HepG2 (cell line): ENCODE data around the gene LYZL1. TPM values are rescaled to one million over a fixed set of nuclear protein-coding genes. Genes with fewer than 3 reads are reported as not detected.

Experiments used
- ARID3A ChIP-seq: IDR thresholded peaks from 2 replicates; pipeline ENCODE4 v1.6.1; 2012; ENCODE audit warnings: low read depth, low read length, improper control_type of control experiment
- ELF3 ChIP-seq: IDR thresholded peaks from 2 replicates; pipeline ENCODE4 v1.6.1; 2016; ENCODE audit warnings: missing genetic modification reagents, missing compliant biosample characterization
- ERF ChIP-seq: IDR thresholded peaks from 2 replicates; pipeline ENCODE4 v1.6.1; 2018; ENCODE audit warnings: missing biosample characterization, missing genetic modification reagents
- HNRNPK ChIP-seq: fragments of 200-400 bp; formaldehyde crosslinking; IDR thresholded peaks from 2 replicates; pipeline ENCODE4 v1.6.1; 2018; ENCODE audit warnings: low read length, low read depth, moderate library complexity, mild to moderate bottlenecking; ENCODE audit not compliant: poor library complexity, severe bottlenecking
- IRF2 ChIP-seq: IDR thresholded peaks from 2 replicates; pipeline ENCODE4 v1.6.1; 2018; ENCODE audit warnings: missing genetic modification reagents, missing compliant biosample characterization
- KDM2A ChIP-seq: sonication (generic); formaldehyde crosslinking; IDR thresholded peaks from 2 replicates; pipeline ENCODE4 v1.4.0; 2020; ENCODE audit warnings: low read depth, missing genetic modification reagents, borderline replicate concordance
- KLF16 ChIP-seq, 2 experiments: sonication (generic) in 1 of 2; formaldehyde crosslinking in 1 of 2; IDR thresholded peaks; 2 replicates each; pipeline versions ENCODE4 v1.6.1 to v1.8.0; 2016 to 2023; ENCODE audit warnings: missing genetic modification reagents in 2 of 2, missing compliant biosample characterization in 1 of 2
- KLF6 ChIP-seq: IDR thresholded peaks from 2 replicates; pipeline ENCODE4 v1.8.0; 2016; ENCODE audit warnings: missing biosample characterization, missing genetic modification reagents
- NR2F6 ChIP-seq, 2 experiments: IDR thresholded peaks; 2 replicates each; pipeline ENCODE4 v1.6.1; 2016; ENCODE audit warnings: antibody characterized with exemption in 1 of 2, mild to moderate bottlenecking in 1 of 2
- SMC3 ChIP-seq: IDR thresholded peaks from 2 replicates; pipeline ENCODE4 v1.6.1; 2011; ENCODE audit warnings: low read length, improper control_type of control experiment
- SOX13 ChIP-seq, 3 experiments: fragments of 450-650 bp in 1 of 3; sonication (generic) in 1 of 3; formaldehyde crosslinking in 1 of 3; IDR thresholded peaks in 2 of 3; conservative IDR thresholded peaks in 1 of 3; 2 replicates each; pipeline versions ENCODE4 v1.5.0 to v1.6.1; 2016 to 2020; ENCODE audit warnings: antibody characterized with exemption in 1 of 3, mild to moderate bottlenecking in 1 of 3, missing compliant biosample characterization in 1 of 3, missing genetic modification reagents in 1 of 3, moderate library complexity in 1 of 3
- STAG1 ChIP-seq: sonication (generic); formaldehyde crosslinking; IDR thresholded peaks from 2 replicates; pipeline ENCODE4 v1.4.0; 2020; ENCODE audit warnings: missing genetic modification reagents
- TEAD3 ChIP-seq: optimal IDR thresholded peaks from 2 replicates; pipeline ENCODE3; 2016; ENCODE audit warnings: borderline replicate concordance
- ZBTB7B ChIP-seq: sonication (generic); formaldehyde crosslinking; IDR thresholded peaks from 2 replicates; pipeline ENCODE4 v1.4.0; 2020; ENCODE audit warnings: missing genetic modification reagents
- ZNF251 ChIP-seq: sonication (generic); formaldehyde crosslinking; IDR thresholded peaks from 2 replicates; pipeline ENCODE4 v1.9.0; 2021; ENCODE audit warnings: mild to moderate bottlenecking, missing genetic modification reagents
- ZNF3 ChIP-seq: IDR thresholded peaks from 2 replicates; pipeline ENCODE4 v1.7.0; 2017; ENCODE audit warnings: inconsistent platforms
- polyA plus RNA-seq, 8 experiments: library from polyadenylated mRNA; depleted of rRNA in 3 of 8; stranded (reverse) in 7 of 8; unstranded in 1 of 8; fragments of >200 nt; fragmentation: Illumina TruSeq in 4 of 8; extraction: Trizol in 4 of 8; gene quantifications; 2 replicates each; pipeline versions ENCODE4 v1.2.1 to v1.2.3, GENCODE V29; 2011 to 2016; ENCODE audit warnings: low read depth in 4 of 8, missing spikeins in 1 of 8, mixed read lengths in 1 of 8; ENCODE audit not compliant: insufficient read depth in 1 of 8
- total RNA-seq, 5 experiments: library from RNA; depleted of rRNA; stranded (reverse); fragments of >200 nt; fragmentation: Illumina TruSeq; extraction: Trizol; gene quantifications; 2 replicates each; pipeline ENCODE4 v1.2.3, GENCODE V29; 2016; ENCODE audit warnings: low read depth in 1 of 5

The LYZL1 gene
- total and polyA plus RNA-seq, 2 of the 13 experiments (the other 11 are each of a cell fraction or from before 2014, with no cell fraction given): not detected

- TF ChIP-seq TEAD3 (CRISPR knock-in tag) (peak; percentile 73), SOX13 (IDR thresholded peaks at IDR 0.05) (no peak), SOX13 (CRISPR knock-in tag; conservative IDR thresholded peaks at IDR 0.05 in 1 of 2, IDR thresholded peaks at IDR 0.05 in 1 of 2) (0 out of 4 replicates have a peak, but pooled peaks of 1 of the 2 experiments have one; percentile 11), STAG1 (CRISPR knock-in tag) (peak; percentile 89), NR2F6 (IDR thresholded peaks at IDR 0.05) (no peak), NR2F6 (CRISPR knock-in tag; IDR thresholded peaks at IDR 0.05) (0 out of 2 replicates have a peak, but pooled peaks have one; percentile 18), KLF6 (CRISPR knock-in tag) (0 out of 2 replicates have a peak, but pooled peaks have one; percentile 33), KLF16 (CRISPR knock-in tag; IDR thresholded peaks at IDR 0.05) (0 out of 4 replicates have a peak, but pooled peaks of 1 of the 2 experiments have one; percentile 24), HNRNPK (no peak), KDM2A (0 out of 2 replicates have a peak, but pooled peaks have one; percentile 17), ZNF3 (CRISPR knock-in tag) (0 out of 2 replicates have a peak, but pooled peaks have one; percentile 54), ZNF251 (CRISPR knock-in tag) (no peak), ZBTB7B (CRISPR knock-in tag) (no peak), IRF2 (0 out of 2 replicates have a peak, but pooled peaks have one; percentile 28), ERF (CRISPR knock-in tag) (0 out of 2 replicates have a peak, but pooled peaks have one; percentile 49), SMC3 (peak; percentile 74), ELF3 (CRISPR knock-in tag) (0 out of 2 replicates have a peak, but pooled peaks have one; percentile 9), ARID3A (0 out of 2 replicates have a peak, but pooled peaks have one; percentile 18)
These were observed 49.0 kb upstream of the LYZL1 start (continued) for GRCh38 chr10:29239569-29240472.
